ENCODE data around the gene SERPINA5. TPM values are rescaled to one million over a fixed set of nuclear protein-coding genes. Genes with fewer than 3 reads are reported as not detected.
A peak's percentile ranks its signal among the peaks of the same experiment; 100 is the strongest.

SERPINA5 gene
- 1,000 to 10,000 TPM in 1 of 2 donors, 100 to 1,000 TPM in 1; 940 to 1,154 TPM for total RNA-seq
- 1,170 TPM for polyA plus RNA-seq (ENCODE audit: insufficient read depth, low read depth, low replicate concordance)
- long read RNA-seq, donor 1, transcript SERPINA5-205 (5 exons, 2,210 nt), result minor isoform, 7 of 338 reads
- long read RNA-seq, donor 1, transcript SERPINA5-208 (5 exons, 2,211 nt), result major isoform, 121 of 338 reads
- long read RNA-seq, donor 1, transcript SERPINA5-201 (6 exons, 2,337 nt), result minor isoform, 38 of 338 reads
- long read RNA-seq, donor 1, partial matches to known transcripts, result 160 of 338 reads
- long read RNA-seq, donor 1, other reads (novel, unspliced or antisense), result 7 of 338 reads
- long read RNA-seq, donor 2, transcript SERPINA5-208 (5 exons, 2,211 nt), result major isoform, 122 of 855 reads
- long read RNA-seq, donor 2, transcript SERPINA5-201 (6 exons, 2,337 nt), result minor isoform, 41 of 855 reads
- long read RNA-seq, donor 2, partial matches to known transcripts, result 679 of 855 reads
- long read RNA-seq, donor 2, other reads (novel, unspliced or antisense), result 6 of 855 reads

DNA sequence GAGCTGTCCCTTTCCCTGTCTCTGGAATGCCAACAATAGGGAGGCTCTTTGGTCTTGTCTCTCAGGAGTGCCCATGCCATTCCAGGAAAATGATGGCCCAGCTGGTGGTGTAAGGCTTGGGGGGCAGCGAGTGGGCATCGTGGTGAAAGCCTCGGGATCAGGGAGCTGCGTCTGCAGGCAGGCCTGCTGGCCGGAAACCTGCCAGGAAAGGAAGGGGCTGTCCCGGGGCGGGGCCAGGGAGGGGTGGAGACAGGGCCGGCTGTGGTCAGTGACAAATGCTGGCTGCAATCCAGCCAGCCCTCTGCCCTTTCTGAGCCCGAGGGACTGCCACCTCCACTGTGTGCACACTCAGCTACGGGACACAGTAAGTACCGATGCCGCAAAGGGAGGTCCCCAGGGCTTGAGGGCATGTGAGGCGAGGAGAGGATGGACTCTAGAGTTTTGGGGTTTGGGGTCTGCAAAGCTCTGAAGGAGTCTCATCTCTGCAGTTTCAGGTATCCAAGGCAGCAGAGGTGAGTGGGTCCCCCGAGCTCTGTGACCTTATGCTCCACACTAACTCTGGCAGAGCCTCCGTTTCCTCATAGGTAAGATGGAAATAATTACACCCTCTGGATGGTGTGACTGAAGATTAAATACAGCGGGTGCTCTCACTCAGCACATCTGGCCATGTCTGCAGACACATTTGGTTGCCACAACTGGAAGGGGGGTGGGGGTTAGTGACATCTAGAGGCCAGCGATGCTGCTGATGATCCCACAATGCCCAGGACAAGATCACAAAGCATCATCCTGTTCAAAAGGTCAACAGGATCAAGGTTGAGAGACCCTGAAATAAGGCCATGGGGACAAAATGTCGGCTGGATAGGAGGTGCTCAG lies at the start of gene SERPINA5:
TSS of gene SERPINA5 (plus strand) at position 300 of the 873 bp plus-strand sequence. CDS start 5,937 bp downstream, outside the sequence.
- no peaks in the 10 kb centered on the region for H3K9me3 ChIP-seq
- no peaks in the 10 kb centered on the region for H3K27me3 ChIP-seq
- intact Hi-C loops (cut with DNase I; ENCODE audit: low total_unique reads), result no loop called here
- peak; percentile 93 for DNase-seq
- TF ChIP-seq POLR2A (IDR thresholded peaks at IDR 0.05) (no peak), CTCF (IDR thresholded peaks at IDR 0.05) (no peak)
- peak within 1 kb of the TSS; percentile 82 to 83 for H3K27ac ChIP-seq
- H3K4me1 ChIP-seq, result peaks cover 46% of the 10 kb centered on the region
- peak within 1 kb of the TSS; percentile 55 to 61 for H3K4me3 ChIP-seq
- no peaks in the 10 kb centered on the region for H3K36me3 ChIP-seq (ENCODE audit: low read depth, missing control alignments)
- 38 to 44% methylated on average over 8 to 18 of the region's 18 CpGs for WGBS, 2 donors

GRCh38 chr14:94532447-94532846 lies 48.8 kb upstream of the SERPINA5 start:
- no peak for DNase-seq

DNA sequence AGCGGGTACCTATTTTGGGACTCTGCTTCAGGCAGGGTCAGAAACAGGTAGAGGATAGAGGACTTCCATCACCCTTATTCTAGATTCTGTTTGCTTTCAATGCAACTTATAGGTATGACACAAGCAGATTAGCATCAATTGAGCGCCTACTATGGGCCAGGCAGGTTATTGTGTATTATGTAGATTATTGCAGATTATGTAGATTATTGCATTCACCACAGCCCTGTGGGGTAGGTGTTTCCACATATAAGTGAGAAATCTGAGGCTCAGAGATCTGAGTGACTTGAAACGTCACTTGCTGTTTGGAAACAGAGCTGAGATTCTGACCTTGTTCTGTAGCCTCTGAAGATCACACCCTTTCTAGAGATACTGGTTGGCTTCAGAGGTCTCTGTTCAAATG lies 45.7 kb upstream of the SERPINA5 start:
- WGBS, 2 donors, result 86 to 87% methylated on average over 3 of the region's 3 CpGs

More at GRCh38 chr14:94532447-94532846, 48.8 kb upstream of the SERPINA5 start:
- no peak overlapping the region for H3K4me3 ChIP-seq
- no peaks in the 10 kb centered on the region for H3K9me3 ChIP-seq
- 67 to 78% methylated on average over 2 of the region's 2 CpGs for WGBS, 2 donors
- intact Hi-C loops (cut with DNase I; ENCODE audit: low total_unique reads), result no loop called here
- TF ChIP-seq POLR2A (IDR thresholded peaks at IDR 0.05), result no peak
- no peak for TF ChIP-seq CTCF (IDR thresholded peaks at IDR 0.05)
- H3K27me3 ChIP-seq, result no peaks in the 10 kb centered on the region
- no peak overlapping the region for H3K27ac ChIP-seq
- no peaks in the 10 kb centered on the region for H3K4me1 ChIP-seq
- no peaks in the 10 kb centered on the region for H3K36me3 ChIP-seq (ENCODE audit: low read depth, missing control alignments)

GRCh38 chr14:94536836-94537235 lies 44.4 kb upstream of the SERPINA5 start:
- H3K4me3 ChIP-seq, result no peak overlapping the region
- H3K36me3 ChIP-seq (ENCODE audit: low read depth, missing control alignments), result no peaks in the 10 kb centered on the region
- no peaks in the 10 kb centered on the region for H3K9me3 ChIP-seq
- peaks cover 7% of the 10 kb centered on the region for H3K4me1 ChIP-seq
- 71 to 77% methylated on average over 2 of the region's 2 CpGs for WGBS, 2 donors
- DNase-seq, result peak; percentile 49
- intact Hi-C loops (cut with DNase I; ENCODE audit: low total_unique reads), result no loop called here
- no peak overlapping the region for H3K27ac ChIP-seq
- TF ChIP-seq CTCF (IDR thresholded peaks at IDR 0.05), result no peak
- no peak for TF ChIP-seq POLR2A (IDR thresholded peaks at IDR 0.05)
- no peaks in the 10 kb centered on the region for H3K27me3 ChIP-seq

More for the DNA sequence above, 45.7 kb upstream of the SERPINA5 start:
- peaks cover 7% of the 10 kb centered on the region for H3K4me1 ChIP-seq
- no peak overlapping the region for H3K4me3 ChIP-seq
- H3K36me3 ChIP-seq (ENCODE audit: low read depth, missing control alignments), result no peaks in the 10 kb centered on the region
- H3K9me3 ChIP-seq, result no peaks in the 10 kb centered on the region
- no peaks in the 10 kb centered on the region for H3K27me3 ChIP-seq
- intact Hi-C loops (cut with DNase I; ENCODE audit: low total_unique reads), result no loop called here
- DNase-seq, result no peak
- no peak for TF ChIP-seq CTCF (IDR thresholded peaks at IDR 0.05)
- no peak for TF ChIP-seq POLR2A (IDR thresholded peaks at IDR 0.05)
- H3K27ac ChIP-seq, result no peak overlapping the region

Data from testis (tissue), 5 donors.